Trophoblast cell (in vitro differentiated cells and primary cell): Measurements from ENCODE around the gene BEST4.
A peak's percentile ranks its signal among the peaks of the same experiment; 100 is the strongest.

Source experiments
- DNase-seq, 2 donors: peaks; one replicate each; pipeline ENCODE4 v3.0.0-alpha.2; 2016
- H2AFZ ChIP-seq: 2 replicates; pipeline ENCODE4 v1.6.1; 2013; ENCODE audit warnings: low read length, moderate library complexity, mild to moderate bottlenecking; ENCODE audit not compliant: insufficient read depth, poor library complexity
- H2AK5ac ChIP-seq: 2 replicates; pipeline ENCODE4 v1.6.1; 2013; ENCODE audit warnings: mild to moderate bottlenecking, low read length
- H2BK120ac ChIP-seq: 2 replicates; pipeline ENCODE4 v1.6.1; 2013; ENCODE audit warnings: low read length, mild to moderate bottlenecking, moderate library complexity; ENCODE audit not compliant: insufficient read depth, poor library complexity
- H2BK12ac ChIP-seq: 2 replicates; pipeline ENCODE4 v1.6.1; 2013; ENCODE audit warnings: mild to moderate bottlenecking, low read length, moderate library complexity
- H2BK5ac ChIP-seq: 2 replicates; pipeline ENCODE4 v1.6.1; 2013; ENCODE audit warnings: low read length, low read depth, moderate library complexity, mild to moderate bottlenecking; ENCODE audit not compliant: poor library complexity
- H3K14ac ChIP-seq: 2 replicates; pipeline ENCODE4 v1.6.1; 2013; ENCODE audit warnings: mild to moderate bottlenecking, low read length
- H3K18ac ChIP-seq: 2 replicates; pipeline ENCODE4 v1.6.1; 2013; ENCODE audit warnings: mild to moderate bottlenecking, low read length
- H3K23ac ChIP-seq: 2 replicates; pipeline ENCODE4 v1.6.1; 2013; ENCODE audit warnings: low read length
- H3K27ac ChIP-seq: 2 replicates; pipeline ENCODE4 v1.5.1; 2013; ENCODE audit warnings: low read depth, mild to moderate bottlenecking, inconsistent platforms, low read length, moderate library complexity
- H3K27me3 ChIP-seq: 2 replicates; pipeline ENCODE4 v1.6.1; 2013; ENCODE audit warnings: inconsistent platforms, mild to moderate bottlenecking, low read length, moderate library complexity; ENCODE audit not compliant: insufficient read depth
- H3K36me3 ChIP-seq, 2 experiments: 1 replicate in 1 of 2; 2 replicates in 1 of 2; pipeline ENCODE4 v1.6.1; 2013; ENCODE audit warnings: low read length in 2 of 2, mild to moderate bottlenecking in 2 of 2, moderate library complexity in 1 of 2; ENCODE audit not compliant: insufficient read depth in 2 of 2, control insufficient read depth in 1 of 2
- H3K4ac ChIP-seq: 2 replicates; pipeline ENCODE4 v1.6.1; 2013; ENCODE audit warnings: low read depth, mild to moderate bottlenecking, low read length, moderate library complexity
- H3K4me1 ChIP-seq, 2 experiments: 1 replicate in 1 of 2; 2 replicates in 1 of 2; pipeline ENCODE4 v1.6.1; 2013; ENCODE audit warnings: low read length in 2 of 2, mild to moderate bottlenecking in 2 of 2, moderate library complexity in 1 of 2; ENCODE audit not compliant: insufficient read depth in 2 of 2, control insufficient read depth in 1 of 2
- H3K4me2 ChIP-seq: 2 replicates; pipeline ENCODE4 v1.6.1; 2013; ENCODE audit warnings: inconsistent platforms, mild to moderate bottlenecking, low read length, moderate library complexity
- H3K4me3 ChIP-seq: 2 replicates; pipeline ENCODE4 v1.5.1; 2013; ENCODE audit warnings: mild to moderate bottlenecking, low read depth, low read length, inconsistent platforms
- H3K79me1 ChIP-seq: one replicate; pipeline ENCODE4 v1.6.1; 2013; ENCODE audit warnings: low read length
- H3K79me2 ChIP-seq: 2 replicates; pipeline ENCODE4 v1.6.1; 2013; ENCODE audit warnings: low read length, mild to moderate bottlenecking; ENCODE audit not compliant: control insufficient read depth, insufficient read depth, poor library complexity
- H3K9ac ChIP-seq: 2 replicates; pipeline ENCODE4 v1.6.1; 2013; ENCODE audit warnings: mild to moderate bottlenecking, low read length
- H3K9me3 ChIP-seq: 2 replicates; pipeline ENCODE4 v1.6.1; 2013; ENCODE audit warnings: low read depth, mild to moderate bottlenecking, control low read depth, inconsistent platforms, low read length; ENCODE audit not compliant: insufficient read depth
- H4K12ac ChIP-seq: 2 replicates; pipeline ENCODE4 v1.6.1; 2013; ENCODE audit warnings: low read depth, mild to moderate bottlenecking, low read length, moderate library complexity
- H4K8ac ChIP-seq: 2 replicates; pipeline ENCODE4 v1.6.1; 2013; ENCODE audit warnings: low read depth, mild to moderate bottlenecking, low read length, moderate library complexity
- H4K91ac ChIP-seq: one replicate; pipeline ENCODE4 v1.6.1; 2013; ENCODE audit warnings: low read depth, mild to moderate bottlenecking, low read length, moderate library complexity
- WGBS: extraction: QIAGEN DNeasy Blood & Tissue Kit; methylation state at CpG from one replicate; pipeline ENCODE4 v1.1.7; 2013; ENCODE audit warnings: missing lambda C conversion rate; ENCODE audit not compliant: insufficient read length, insufficient coverage; ENCODE audit errors: extremely low coverage; 5-methylcytosine and 5-hydroxymethylcytosine counted together

The BEST4 gene

GRCh38 chr1:44831516-44831915 lies 43.5 kb upstream of the BEST4 start:
- no peak overlapping the region for H2BK120ac ChIP-seq
- H3K4me2 ChIP-seq: no peak overlapping the region
- no peaks in the 10 kb centered on the region for H3K36me3 ChIP-seq
- no peak overlapping the region for H2AK5ac ChIP-seq
- H3K4ac ChIP-seq: no peak overlapping the region
- no peak overlapping the region for H2BK12ac ChIP-seq
- H2AFZ ChIP-seq: no peak overlapping the region
- no peak overlapping the region for H4K91ac ChIP-seq
- no peaks in the 10 kb centered on the region for H3K79me2 ChIP-seq
- no peak overlapping the region for H3K9ac ChIP-seq
- no peak overlapping the region for H3K23ac ChIP-seq
- no peaks in the 10 kb centered on the region for H3K27me3 ChIP-seq
- no peaks in the 10 kb centered on the region for H3K4me1 ChIP-seq
- H3K18ac ChIP-seq: no peak overlapping the region
- no peak overlapping the region for H4K8ac ChIP-seq
- no peak for DNase-seq
- no peak overlapping the region for H3K4me3 ChIP-seq
- no peaks in the 10 kb centered on the region for H3K79me1 ChIP-seq
- H2BK5ac ChIP-seq: no peak overlapping the region
- WGBS: no CpG with 5 or more reads among the region's 9 CpGs
- no peak overlapping the region for H4K12ac ChIP-seq
- H3K27ac ChIP-seq: no peak overlapping the region
- no peak overlapping the region for H3K14ac ChIP-seq
- no peaks in the 10 kb centered on the region for H3K9me3 ChIP-seq

GRCh38 chr1:44830900-44831304 lies 42.9 kb upstream of the BEST4 start:
- Histone ChIP-seq H2AFZ (no peak overlapping the region), H3K79me2 (no peaks in the 10 kb centered on the region), H3K79me1 (no peaks in the 10 kb centered on the region), H3K4me1 (peaks cover 0 to 4% of the 10 kb centered on the region in 2 experiments), H3K9ac (no peak overlapping the region), H2BK5ac (no peak overlapping the region), H2AK5ac (peak overlapping the region; percentile 39), H3K4me3 (peak overlapping the region; percentile 2), H4K91ac (no peak overlapping the region), H3K27ac (no peak overlapping the region), H3K9me3 (no peaks in the 10 kb centered on the region), H3K4me2 (no peak overlapping the region), H4K8ac (no peak overlapping the region), H3K36me3 (no peaks in the 10 kb centered on the region), H3K4ac (no peak overlapping the region), H3K23ac (no peak overlapping the region), H2BK12ac (peak overlapping the region; percentile 35), H3K27me3 (no peaks in the 10 kb centered on the region), H4K12ac (no peak overlapping the region), H2BK120ac (no peak overlapping the region), H3K18ac (no peak overlapping the region), H3K14ac (no peak overlapping the region)
- DNase-seq: no peak
- no CpG with 5 or more reads among the region's 10 CpGs for whole genome bisulfite sequencing

GRCh38 chr1:44829506-44830384 lies 41.8 kb upstream of the BEST4 start:
- Histone ChIP-seq H2BK5ac (no peak overlapping the region), H2BK120ac (no peak overlapping the region), H3K36me3 (no peaks in the 10 kb centered on the region), H2AK5ac (no peak overlapping the region), H3K14ac (no peak overlapping the region), H3K4ac (no peak overlapping the region), H3K9ac (no peak overlapping the region), H3K9me3 (no peaks in the 10 kb centered on the region), H3K18ac (no peak overlapping the region), H3K4me2 (no peak overlapping the region), H3K27me3 (no peaks in the 10 kb centered on the region), H3K23ac (no peak overlapping the region), H4K8ac (peak overlapping the region; percentile 13), H4K12ac (no peak overlapping the region), H2AFZ (no peak overlapping the region), H3K4me1 (peaks cover 0 to 4% of the 10 kb centered on the region in 2 experiments), H4K91ac (no peak overlapping the region), H3K79me1 (no peaks in the 10 kb centered on the region), H2BK12ac (no peak overlapping the region), H3K27ac (no peak overlapping the region), H3K4me3 (no peak overlapping the region), H3K79me2 (no peaks in the 10 kb centered on the region)
- WGBS: no CpG with 5 or more reads among the region's 12 CpGs
- no peak for DNase-seq

- Histone ChIP-seq H3K36me3 (no peaks in the 10 kb centered on the region), H3K4me3 (no peak overlapping the region), H3K4me1 (peaks cover 0 to 4% of the 10 kb centered on the region in 2 experiments), H3K23ac (no peak overlapping the region), H2AFZ (no peak overlapping the region), H3K79me2 (no peaks in the 10 kb centered on the region), H3K27ac (no peak overlapping the region), H3K4me2 (no peak overlapping the region), H3K9ac (no peak overlapping the region), H2BK12ac (no peak overlapping the region), H3K18ac (no peak overlapping the region), H3K9me3 (no peaks in the 10 kb centered on the region), H4K12ac (no peak overlapping the region), H3K27me3 (no peaks in the 10 kb centered on the region), H4K91ac (no peak overlapping the region), H3K4ac (no peak overlapping the region), H3K79me1 (no peaks in the 10 kb centered on the region), H3K14ac (no peak overlapping the region), H2BK120ac (no peak overlapping the region), H2AK5ac (no peak overlapping the region), H2BK5ac (no peak overlapping the region), H4K8ac (no peak overlapping the region)
- no CpG with 5 or more reads among the region's 15 CpGs for WGBS
- no peak for DNase-seq
Observed at GRCh38 chr1:44828841-44829440, 41.0 kb upstream of the BEST4 start.
